ENCODE measurements around the gene LIME1. TPM values are rescaled to one million over a fixed set of nuclear protein-coding genes. Genes with fewer than 3 reads are reported as not detected.
A peak's percentile ranks its signal among the peaks of the same experiment; 100 is the strongest.

The LIME1 gene
- polyA plus RNA-seq, 5 donors = 2.9 to 8.6 (median 5.6) TPM

DNA sequence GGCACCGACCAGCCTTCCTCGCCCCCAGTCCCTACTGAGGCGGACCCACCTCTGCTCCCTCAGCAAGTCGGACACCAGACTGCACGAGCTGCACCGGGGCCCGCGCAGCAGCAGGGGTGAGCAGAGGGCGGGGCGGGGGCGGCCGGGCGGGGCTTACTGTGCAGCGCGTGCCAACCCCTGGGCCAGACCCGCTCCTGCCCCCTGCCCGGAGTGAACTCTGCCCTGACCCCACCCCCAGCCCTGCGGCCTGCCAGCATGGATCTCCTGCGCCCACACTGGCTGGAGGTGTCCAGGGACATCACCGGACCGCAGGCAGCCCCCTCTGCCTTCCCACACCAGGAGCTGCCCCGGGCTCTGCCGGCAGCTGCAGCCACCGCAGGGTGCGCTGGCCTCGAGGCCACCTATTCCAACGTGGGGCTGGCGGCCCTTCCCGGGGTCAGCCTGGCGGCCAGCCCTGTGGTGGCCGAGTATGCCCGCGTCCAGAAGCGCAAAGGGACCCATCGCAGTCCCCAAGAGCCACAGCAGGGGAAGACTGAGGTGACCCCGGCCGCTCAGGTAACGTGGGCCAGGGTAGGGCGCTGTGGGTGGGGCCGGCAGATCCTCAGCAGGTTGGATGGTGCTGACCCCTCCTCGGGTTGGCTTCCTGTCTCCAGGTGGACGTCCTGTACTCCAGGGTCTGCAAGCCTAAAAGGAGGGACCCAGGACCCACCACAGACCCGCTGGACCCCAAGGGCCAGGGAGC lies 1.7 kb downstream of the LIME1 start:
- no peak for DNase-seq

DNA sequence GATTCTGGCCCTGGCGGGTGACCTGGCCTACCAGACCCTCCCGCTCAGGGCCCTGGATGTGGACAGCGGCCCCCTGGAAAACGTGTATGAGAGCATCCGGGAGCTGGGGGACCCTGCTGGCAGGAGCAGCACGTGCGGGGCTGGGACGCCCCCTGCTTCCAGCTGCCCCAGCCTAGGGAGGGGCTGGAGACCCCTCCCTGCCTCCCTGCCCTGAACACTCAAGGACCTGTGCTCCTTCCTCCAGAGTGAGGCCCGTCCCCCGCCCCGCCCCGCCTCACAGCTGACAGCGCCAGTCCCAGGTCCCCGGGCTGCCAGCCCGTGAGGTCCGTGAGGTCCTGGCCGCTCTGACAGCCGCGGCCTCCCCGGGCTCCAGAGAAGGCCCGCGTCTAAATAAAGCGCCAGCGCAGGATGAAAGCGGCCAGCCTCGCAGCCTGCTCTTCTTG lies 2.2 kb downstream of the LIME1 start:
- peak in 1 of 2 donors; percentile 38 for DNase-seq

- DNase-seq = peak; percentile 83 to 85
Observed at GRCh38 chr20:63739130-63740069, 2.9 kb downstream of the LIME1 start, which contains the start of gene SLC2A4RG. SLC2A4RG (plus strand) TSS chr20:63739776; CDS start chr20:63739913, 137 bp downstream.

- peak; percentile 36 to 49 for DNase-seq
Observed at GRCh38 chr20:63740070-63740626, 3.7 kb downstream of the LIME1 start.

- DNase-seq = peak; percentile 95 to 96
Observed at GRCh38 chr20:63740627-63741353, 4.3 kb downstream of the LIME1 start.

DNA sequence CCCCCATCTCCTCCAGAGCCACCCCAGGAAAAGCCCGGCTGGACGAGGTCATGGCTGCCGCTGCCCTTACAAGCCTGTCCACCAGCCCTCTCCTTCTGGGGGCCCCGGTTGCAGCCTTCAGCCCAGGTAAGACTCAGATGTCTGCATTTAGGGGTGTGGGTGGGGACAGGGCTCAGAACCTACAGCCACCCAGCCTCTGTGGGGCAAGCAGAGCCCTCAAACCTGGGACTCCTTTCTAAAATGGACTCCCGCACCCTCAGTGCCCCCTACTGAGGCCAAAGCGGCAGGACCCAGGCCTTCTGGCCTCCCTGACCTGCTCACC lies 4.9 kb downstream of the LIME1 start:
- DNase-seq = no peak

DNA sequence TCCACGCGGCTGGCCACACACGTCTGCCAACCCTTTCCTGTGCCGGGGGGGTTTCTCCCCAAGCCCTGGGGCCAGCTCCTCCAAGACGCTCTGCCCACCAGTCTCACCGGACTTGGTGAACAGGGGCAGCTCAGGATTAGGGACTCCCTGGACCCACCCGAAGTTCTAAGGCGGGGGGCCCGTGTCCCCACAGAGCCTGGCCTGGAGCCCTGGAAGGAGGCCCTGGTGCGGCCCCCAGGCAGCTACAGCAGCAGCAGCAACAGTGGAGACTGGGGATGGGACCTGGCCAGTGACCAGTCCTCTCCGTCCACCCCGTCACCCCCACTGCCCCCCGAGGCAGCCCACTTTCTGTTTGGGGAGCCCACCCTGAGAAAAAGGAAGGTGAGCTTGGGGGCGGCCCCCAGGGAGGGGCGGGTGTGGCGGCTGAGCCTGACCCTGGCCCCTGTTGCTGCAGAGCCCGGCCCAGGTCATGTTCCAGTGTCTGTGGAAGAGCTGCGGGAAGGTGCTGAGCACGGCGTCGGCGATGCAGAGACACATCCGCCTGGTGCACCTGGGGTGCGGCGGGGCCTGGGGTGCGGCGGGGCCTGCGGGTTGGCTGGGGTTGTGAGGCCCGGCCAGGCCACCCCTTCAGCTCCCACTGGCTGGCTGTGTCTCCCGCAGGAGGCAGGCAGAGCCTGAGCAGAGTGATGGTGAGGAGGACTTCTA lies 5.4 kb downstream of the LIME1 start:
- no peak for DNase-seq

DNA sequence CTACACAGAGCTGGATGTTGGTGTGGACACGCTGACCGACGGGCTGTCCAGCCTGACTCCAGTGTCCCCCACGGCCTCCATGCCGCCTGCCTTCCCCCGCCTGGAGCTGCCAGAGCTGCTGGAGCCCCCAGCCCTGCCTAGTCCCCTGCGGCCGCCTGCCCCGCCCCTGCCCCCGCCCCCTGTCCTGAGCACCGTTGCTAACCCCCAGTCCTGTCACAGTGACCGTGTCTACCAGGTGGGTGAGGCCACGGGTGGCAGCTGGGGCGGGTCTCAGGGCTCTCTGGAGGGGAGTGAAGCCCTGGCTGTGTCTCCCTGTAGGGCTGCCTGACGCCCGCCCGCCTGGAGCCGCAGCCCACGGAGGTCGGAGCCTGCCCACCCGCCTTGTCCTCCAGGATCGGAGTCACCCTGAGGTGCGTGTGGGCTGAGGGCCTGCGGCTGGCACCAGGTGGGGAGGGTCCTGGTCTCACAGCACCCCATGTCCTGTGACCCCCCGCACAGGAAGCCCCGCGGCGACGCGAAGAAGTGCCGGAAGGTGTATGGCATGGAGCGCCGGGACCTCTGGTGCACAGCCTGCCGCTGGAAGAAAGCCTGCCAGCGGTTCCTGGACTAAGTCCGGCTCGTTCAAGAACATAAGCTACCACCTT lies 6.0 kb downstream of the LIME1 start:
- DNase-seq = no peak

DNA sequence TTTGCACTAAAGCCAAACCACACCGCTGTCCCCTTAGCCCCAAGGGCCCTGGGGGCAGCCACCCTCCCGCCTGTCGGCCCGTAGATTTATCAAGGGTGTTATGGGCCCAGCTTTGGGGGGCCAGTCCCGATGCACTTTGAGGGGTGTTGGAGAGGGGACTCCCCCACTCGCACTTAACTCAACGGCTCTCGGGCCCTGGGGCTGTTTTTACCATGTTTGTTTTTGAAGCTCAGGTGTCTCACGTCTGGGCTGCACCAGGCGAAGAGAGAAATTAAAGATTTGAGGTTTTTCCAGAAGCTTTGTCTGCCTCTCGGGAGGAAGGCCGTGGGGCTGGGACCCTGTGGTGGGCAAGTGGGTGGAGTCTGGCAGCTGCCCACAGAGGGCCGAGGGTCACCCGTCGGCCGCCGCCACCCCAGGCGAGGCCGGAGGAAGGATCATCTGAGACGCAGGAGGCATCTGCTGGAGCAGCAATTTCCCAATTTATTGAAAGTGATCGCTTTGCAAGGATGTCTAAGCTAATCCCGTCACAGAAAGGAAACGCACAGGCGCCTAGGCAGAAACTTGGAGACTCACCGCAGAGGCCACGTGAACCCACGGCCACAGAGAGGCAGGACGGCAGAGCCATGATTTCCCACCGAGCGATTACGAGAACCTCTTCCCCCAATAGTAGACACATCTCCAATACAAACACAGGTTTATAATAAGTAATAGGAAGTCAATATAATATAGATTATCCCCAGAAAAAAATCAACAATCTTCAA lies 6.9 kb downstream of the LIME1 start:
- no peak for DNase-seq

GRCh38 chr20:63744158-63744557 lies 7.7 kb downstream of the LIME1 start:
- DNase-seq = no peak

GRCh38 chr20:63744574-63745423 lies 8.3 kb downstream of the LIME1 start:
- no peak for DNase-seq

DNA sequence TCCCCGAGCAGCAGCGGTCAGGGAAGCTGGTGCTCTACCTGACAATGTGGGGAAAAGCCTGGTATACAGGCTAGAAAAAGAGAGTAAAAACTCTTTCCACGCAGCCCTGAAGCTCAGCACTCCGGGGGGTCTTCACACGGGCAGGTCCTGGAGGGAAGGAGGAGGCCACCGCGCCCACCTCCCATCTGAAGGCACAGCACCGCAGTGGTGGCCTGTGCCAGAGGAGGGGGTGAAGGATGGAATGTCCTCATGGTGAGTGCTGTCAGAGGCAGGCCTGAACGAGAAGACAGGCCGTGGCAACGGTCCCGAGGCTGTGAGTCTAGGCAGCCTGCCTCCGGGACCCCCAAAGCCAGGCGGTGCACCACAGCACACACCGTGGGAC lies 9.0 kb downstream of the LIME1 start:
- no peak for DNase-seq

GRCh38 chr20:63745961-63746731 lies 9.7 kb downstream of the LIME1 start:
- DNase-seq = no peak

DNA sequence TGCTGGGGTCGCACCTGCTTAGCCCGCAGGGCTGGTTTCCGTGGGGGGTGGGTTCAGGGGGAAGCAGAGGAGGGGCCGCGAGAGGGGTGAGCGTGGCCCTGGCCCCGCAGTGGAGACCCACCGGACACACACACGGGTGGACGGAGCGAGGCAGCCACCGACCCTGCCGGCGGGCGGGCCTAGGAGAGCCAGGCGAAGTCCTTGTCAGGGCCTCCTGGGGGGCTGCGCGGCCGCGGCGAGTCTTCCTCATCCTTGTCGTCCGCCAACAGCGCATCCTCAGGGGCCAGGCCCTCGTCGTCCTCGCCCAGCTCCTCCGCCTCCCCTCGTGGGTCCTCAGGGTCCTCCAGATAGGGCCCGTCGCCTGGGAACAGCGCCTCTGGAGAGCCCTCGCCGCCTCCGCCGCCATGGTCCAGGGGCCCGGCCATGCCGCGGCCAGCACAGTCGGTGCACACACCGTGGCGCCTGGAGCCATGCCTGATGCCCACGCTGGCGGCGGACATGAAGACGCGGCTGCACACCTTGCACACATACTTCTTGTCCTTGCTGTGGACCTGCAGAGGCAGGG lies 10.4 kb downstream of the LIME1 start:
- DNase-seq = no peak

DNA sequence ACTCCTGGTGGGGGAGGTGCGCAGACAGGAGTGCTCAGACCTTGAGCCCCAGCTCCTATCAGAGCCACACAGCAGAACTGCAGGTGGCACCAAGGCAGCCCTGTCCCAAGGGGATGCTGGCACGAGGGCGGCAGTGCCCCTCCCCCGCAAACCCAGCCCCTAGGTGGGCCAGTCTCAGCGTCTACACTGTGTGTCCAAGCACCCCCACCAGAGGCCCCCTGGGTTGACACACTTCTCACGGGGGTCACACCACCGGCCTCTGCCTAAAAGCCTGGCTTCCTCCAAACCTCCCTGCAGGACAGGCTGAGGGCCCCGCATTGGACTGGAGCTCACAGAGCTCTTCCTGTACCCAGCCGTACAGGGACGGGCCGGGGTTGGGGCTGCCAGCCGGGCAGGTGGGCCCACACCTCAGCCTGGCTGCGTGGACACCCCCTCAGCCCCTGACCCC lies 11.2 kb downstream of the LIME1 start:
- DNase-seq = no peak

DNA sequence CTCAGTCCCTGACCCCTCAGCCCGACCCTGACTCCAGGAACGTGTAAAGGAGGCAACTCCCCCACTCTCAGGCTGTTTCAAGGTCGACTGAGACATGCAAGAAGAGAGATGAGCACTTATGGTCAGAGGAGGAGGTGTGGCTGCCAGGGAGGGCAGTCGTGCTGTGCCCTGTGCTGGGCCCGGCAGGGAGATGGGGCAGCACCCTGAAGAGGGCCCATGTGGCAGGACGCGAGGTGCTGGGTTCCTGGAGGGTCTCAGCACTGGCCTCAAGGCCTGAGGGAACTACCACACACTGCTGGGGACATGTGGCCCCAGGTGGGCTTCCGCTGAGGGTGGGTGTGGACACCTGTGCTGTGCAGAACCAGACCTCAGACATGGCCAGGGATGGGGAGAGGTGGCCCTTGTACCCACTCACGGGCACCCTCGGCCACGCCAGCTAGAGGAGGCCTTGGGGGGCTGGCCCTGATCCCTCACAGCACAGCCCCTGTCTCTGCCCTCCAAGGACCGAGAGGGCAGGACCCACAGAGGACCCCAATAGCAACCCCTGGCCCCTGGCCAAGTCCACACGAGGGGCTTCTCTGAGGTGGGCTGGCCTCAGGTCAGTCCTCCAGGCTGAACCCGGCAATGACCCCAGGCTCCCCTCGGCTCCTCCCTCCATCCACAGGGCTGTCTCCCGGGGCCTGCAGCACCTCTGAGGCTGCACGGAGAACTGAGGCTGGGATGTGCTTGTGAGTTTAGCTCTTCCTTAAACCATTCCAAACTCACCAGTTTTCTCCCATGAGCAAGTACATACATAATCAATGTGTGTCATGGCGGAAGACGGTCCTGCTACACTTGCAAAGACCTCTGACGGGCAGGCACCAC lies 11.8 kb downstream of the LIME1 start:
- no peak for DNase-seq

- no peak for DNase-seq
Observed at GRCh38 chr20:63748934-63749270, 12.4 kb downstream of the LIME1 start.

Data from right lung (tissue), 5 donors.